ENCODE results near the gene AGAP3. TPM values are rescaled to one million over a fixed set of nuclear protein-coding genes. Genes with fewer than 3 reads are reported as not detected.
A peak's percentile ranks its signal among the peaks of the same experiment; 100 is the strongest.

Gene AGAP3
- polyA plus RNA-seq, 1 donor: 89.6 TPM

GRCh38 chr7:151110236-151110940 lies 24.1 kb downstream of the AGAP3 start:
- DNase-seq: no peak

- DNase-seq: peak; percentile 79
Observed at GRCh38 chr7:151110941-151111645, 24.8 kb downstream of the AGAP3 start.

GRCh38 chr7:151113344-151114150 lies 27.3 kb downstream of the AGAP3 start:
- DNase-seq: no peak

- no peak for DNase-seq
Observed at GRCh38 chr7:151114151-151115090, 28.1 kb downstream of the AGAP3 start.

- DNase-seq: peak; percentile 51
Observed at GRCh38 chr7:151115121-151115835, 29.0 kb downstream of the AGAP3 start.

GRCh38 chr7:151115836-151116418 lies 29.7 kb downstream of the AGAP3 start:
- no peak for DNase-seq

- no peak for DNase-seq
Observed at GRCh38 chr7:151116603-151117440, 30.5 kb downstream of the AGAP3 start.

GRCh38 chr7:151117565-151117964 lies 31.3 kb downstream of the AGAP3 start:
- no peak for DNase-seq

GRCh38 chr7:151118108-151119054 lies 32.1 kb downstream of the AGAP3 start:
- no peak for DNase-seq

GRCh38 chr7:151119055-151119415 lies 32.8 kb downstream of the AGAP3 start:
- DNase-seq: no peak

- DNase-seq: no peak
Observed at GRCh38 chr7:151119902-151120301, 33.6 kb downstream of the AGAP3 start.

GRCh38 chr7:151120896-151121295 lies 34.6 kb downstream of the AGAP3 start:
- no peak for DNase-seq

- no peak for DNase-seq
Observed at GRCh38 chr7:151121380-151122170, 35.3 kb downstream of the AGAP3 start.

GRCh38 chr7:151122276-151122675 lies 36.0 kb downstream of the AGAP3 start:
- no peak for DNase-seq

- no peak for DNase-seq
Observed at GRCh38 chr7:151122796-151123157, 36.5 kb downstream of the AGAP3 start.

- no peak for DNase-seq
Observed at GRCh38 chr7:151123158-151123821, 37.0 kb downstream of the AGAP3 start.

- DNase-seq: peak; percentile 82
Observed at GRCh38 chr7:151123822-151124464, 37.7 kb downstream of the AGAP3 start.
